Thyroid gland (tissue), 4 donors: ENCODE data around the gene RHBDL1.

ENCODE experiments used
- POLR2A ChIP-seq, 2 donors: fragments of 450-650 bp; IDR thresholded peaks; one replicate each; pipeline ENCODE4 v1.6.1; 2017; ENCODE audit warnings: antibody characterized with exemption in 2 of 2, mild to moderate bottlenecking in 2 of 2, moderate library complexity in 1 of 2
- TF ChIP-seq, protein P1 (sequence below), 6 experiments: fragments of 200-600 bp in 3 of 6; fragments of 450-650 bp in 3 of 6; sonication (generic) in 3 of 6; IDR thresholded peaks; one replicate each; pipeline ENCODE4 v1.5.1; 2016 to 2019; ENCODE audit warnings: antibody characterized with exemption in 6 of 6, mild to moderate bottlenecking in 2 of 6, inconsistent platforms in 1 of 6, moderate library complexity in 1 of 6

DNA sequence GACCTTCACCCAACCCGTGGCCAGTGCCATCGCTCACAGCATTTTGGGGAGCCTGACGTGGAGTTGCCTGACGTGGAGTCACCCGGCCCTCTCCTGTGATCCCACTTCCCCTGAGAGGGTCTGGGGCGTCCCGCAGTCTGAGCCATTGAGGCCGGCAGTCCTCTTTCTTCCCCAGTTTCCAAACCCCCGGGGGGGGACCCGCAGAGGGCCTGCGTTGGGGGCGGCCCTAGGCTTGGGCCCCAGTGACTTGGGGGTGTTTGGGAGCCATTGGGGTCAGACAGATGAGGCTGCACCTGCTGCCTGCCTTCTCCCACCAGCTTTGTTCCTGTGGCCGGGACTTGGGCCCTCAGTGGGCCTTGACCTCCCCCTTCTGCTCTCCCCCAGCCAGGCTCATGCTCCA is 5.8 kb upstream of the RHBDL1 start:
- no peak for TF ChIP-seq POLR2A (IDR thresholded peaks at IDR 0.05)
- TF ChIP-seq, protein P1, sequence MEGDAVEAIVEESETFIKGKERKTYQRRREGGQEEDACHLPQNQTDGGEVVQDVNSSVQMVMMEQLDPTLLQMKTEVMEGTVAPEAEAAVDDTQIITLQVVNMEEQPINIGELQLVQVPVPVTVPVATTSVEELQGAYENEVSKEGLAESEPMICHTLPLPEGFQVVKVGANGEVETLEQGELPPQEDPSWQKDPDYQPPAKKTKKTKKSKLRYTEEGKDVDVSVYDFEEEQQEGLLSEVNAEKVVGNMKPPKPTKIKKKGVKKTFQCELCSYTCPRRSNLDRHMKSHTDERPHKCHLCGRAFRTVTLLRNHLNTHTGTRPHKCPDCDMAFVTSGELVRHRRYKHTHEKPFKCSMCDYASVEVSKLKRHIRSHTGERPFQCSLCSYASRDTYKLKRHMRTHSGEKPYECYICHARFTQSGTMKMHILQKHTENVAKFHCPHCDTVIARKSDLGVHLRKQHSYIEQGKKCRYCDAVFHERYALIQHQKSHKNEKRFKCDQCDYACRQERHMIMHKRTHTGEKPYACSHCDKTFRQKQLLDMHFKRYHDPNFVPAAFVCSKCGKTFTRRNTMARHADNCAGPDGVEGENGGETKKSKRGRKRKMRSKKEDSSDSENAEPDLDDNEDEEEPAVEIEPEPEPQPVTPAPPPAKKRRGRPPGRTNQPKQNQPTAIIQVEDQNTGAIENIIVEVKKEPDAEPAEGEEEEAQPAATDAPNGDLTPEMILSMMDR (IDR thresholded peaks at IDR 0.05) = no peak
